Subcutaneous adipose tissue (tissue), 4 donors: ENCODE results near the gene GAA. TPM values are rescaled to one million over a fixed set of nuclear protein-coding genes. Genes with fewer than 3 reads are reported as not detected.

Experiments
- total RNA-seq, 4 donors: library from RNA; depleted of rRNA; stranded (reverse); fragments of >200 nt; gene quantifications; one replicate each; pipeline ENCODE4 v1.1.0, GENCODE V29; 2016
- TF ChIP-seq, protein P1 (sequence below): fragments of 450-650 bp; IDR thresholded peaks from one replicate; pipeline ENCODE4 v1.5.1; 2016; ENCODE audit warnings: low read depth, mild to moderate bottlenecking, control low read depth, antibody characterized with exemption, moderate library complexity

The GAA gene
- total RNA-seq, 4 donors from 2014 or later = 43.4 to 123 (median 60.2) TPM

DNA sequence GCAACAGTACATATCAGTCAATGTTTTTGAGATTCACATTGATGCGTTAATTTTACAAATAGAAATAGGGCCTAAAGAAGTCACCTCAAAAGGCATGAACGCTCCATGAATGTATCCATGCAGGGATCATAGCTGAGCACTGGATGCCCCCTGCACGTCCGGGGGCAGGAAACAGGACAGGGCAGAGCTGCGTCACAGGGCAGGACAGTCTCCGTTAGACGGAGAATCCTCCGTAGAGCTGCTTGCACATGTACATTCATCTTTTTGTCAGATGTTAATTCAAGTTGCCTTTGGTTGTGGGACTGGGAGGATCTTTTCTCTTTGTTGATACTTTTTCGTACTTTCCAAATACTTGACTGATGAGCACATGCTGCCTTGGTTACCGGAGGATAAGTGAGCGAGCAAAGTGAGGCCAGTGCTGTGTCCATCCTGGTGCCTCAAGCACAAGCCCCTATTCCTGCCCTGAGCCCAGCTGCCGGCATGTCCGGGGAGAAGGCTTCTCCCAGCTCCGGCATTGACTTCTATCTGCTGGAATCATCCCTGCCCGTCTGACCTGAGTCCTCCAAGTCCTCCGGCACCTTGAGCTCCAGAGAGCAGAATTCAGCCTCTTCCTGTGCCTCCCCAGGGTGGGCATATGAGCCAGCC lies 15.0 kb downstream of the GAA start:
- TF ChIP-seq, protein P1, sequence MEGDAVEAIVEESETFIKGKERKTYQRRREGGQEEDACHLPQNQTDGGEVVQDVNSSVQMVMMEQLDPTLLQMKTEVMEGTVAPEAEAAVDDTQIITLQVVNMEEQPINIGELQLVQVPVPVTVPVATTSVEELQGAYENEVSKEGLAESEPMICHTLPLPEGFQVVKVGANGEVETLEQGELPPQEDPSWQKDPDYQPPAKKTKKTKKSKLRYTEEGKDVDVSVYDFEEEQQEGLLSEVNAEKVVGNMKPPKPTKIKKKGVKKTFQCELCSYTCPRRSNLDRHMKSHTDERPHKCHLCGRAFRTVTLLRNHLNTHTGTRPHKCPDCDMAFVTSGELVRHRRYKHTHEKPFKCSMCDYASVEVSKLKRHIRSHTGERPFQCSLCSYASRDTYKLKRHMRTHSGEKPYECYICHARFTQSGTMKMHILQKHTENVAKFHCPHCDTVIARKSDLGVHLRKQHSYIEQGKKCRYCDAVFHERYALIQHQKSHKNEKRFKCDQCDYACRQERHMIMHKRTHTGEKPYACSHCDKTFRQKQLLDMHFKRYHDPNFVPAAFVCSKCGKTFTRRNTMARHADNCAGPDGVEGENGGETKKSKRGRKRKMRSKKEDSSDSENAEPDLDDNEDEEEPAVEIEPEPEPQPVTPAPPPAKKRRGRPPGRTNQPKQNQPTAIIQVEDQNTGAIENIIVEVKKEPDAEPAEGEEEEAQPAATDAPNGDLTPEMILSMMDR = no peak

DNA sequence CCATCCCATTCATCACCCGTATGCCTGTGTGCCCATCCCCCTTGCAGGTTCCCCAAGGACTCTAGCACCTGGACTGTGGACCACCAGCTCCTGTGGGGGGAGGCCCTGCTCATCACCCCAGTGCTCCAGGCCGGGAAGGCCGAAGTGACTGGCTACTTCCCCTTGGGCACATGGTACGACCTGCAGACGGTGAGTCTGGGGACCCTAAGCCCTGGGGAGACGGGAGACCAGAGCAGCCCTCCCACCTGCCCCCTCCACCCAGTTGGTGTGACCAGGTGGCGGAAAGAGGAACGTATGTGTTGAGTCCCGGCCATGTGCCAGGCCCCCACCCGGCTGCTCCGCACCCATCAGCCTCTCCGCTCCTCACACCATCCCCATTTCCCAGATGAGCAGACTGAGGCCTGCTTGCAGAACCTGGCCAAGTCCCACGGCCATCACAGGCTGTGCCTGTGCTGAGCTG lies 15.6 kb downstream of the GAA start:
- TF ChIP-seq, protein P1 = no peak

- TF ChIP-seq, protein P1 = no peak
These were observed 16.4 kb downstream of the GAA start for GRCh38 chr17:80117491-80118401.

- TF ChIP-seq, protein P1 = no peak
These were observed 17.4 kb downstream of the GAA start for GRCh38 chr17:80118601-80119270.

GRCh38 chr17:80119271-80119791 lies 17.9 kb downstream of the GAA start:
- TF ChIP-seq, protein P1 = no peak

DNA sequence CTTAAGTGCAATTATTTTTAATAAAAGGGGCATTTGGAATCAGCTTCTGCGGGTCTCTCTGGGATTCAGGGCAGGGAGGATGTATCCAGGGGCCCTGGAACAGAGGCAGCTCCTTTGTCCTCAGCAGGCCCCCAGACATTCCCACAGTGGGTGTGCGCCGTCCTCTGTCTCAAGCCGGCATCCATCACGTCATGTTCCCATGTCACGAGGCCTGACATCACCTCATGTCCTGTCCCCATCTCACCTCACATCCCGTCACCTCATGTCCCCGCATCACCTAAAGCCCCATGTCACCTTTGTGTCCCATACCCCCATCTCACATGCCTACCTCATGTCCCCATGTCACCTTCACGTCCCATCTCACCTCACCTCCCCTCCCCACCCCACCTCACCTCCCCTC lies 18.5 kb downstream of the GAA start:
- TF ChIP-seq, protein P1 = no peak
